ENCODE results near the gene CCR8.

CCR8 gene

DNA sequence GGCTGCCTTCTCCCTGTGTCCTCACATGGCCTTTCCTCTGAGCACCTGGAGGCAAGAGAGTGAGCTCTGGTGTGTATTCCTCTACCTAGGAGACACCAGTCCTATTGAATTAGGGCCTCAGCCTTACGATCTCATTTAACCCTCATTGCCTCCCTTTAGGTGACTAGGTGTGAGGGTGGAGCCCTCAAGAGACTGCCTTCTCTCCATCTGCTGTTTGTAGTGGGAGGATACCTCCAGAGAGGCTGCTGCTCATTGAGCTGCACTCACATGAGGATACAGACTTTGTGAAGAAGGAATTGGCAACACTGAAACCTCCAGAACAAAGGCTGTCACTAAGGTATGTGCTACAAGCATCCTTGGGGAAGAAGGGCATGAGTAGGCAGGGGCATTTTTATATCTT is at the start of gene CCR8:
CCR8 (plus strand) TSS at position 217 of the 400 bp plus-strand sequence. CDS start 2,623 bp downstream, outside the sequence.
- in situ Hi-C loops (cut with MboI; ENCODE audit: low sequenced_read_pairs), result no loop called here

DNA sequence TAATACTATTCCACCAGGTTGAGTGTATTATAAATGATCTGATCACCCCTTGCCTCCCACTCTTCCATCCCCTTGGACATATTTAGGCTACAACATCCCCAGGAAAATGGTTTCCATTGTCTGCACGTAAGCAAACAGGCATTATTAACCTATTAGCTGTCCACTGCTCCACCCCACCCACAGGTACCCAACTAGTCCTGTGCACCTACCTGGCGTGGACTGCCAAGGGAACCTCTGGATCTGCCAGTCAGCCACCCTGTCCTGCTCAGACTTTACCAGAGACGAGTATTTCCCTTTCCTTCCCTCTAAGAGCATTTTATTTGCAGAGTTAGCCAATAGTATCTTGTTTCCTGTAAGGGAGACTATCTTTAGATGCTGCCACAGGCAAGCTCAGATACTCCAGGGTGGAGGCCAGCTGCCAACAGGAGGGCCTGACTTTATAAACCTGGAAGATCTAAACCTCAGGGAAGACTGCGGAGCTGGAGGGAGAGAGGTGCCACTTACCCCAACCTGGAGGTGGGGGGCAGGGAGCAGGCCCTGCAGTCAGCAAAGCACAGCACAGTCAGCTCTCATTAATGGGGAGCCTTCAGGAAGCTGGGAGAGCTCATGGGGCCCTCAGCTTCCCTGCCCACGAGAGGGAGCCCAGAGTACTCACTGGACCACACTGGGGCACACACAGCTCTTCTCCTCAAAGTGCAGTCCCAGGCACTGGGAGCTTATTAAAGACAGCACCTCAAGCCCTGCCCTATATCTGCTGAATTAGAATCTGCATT is 49.6 kb upstream of the CCR8 start, which contains the start of gene CX3CR1:
CX3CR1 (minus strand) TSS at position 292 of the 773 bp plus-strand sequence. CDS start 13,527 bp downstream, outside the sequence.
- in situ Hi-C loops (cut with MboI; ENCODE audit: low sequenced_read_pairs), result loop anchor here (10.0 to 25.0 kb wide), 2 partner anchors 85 to 193 kb away; partner anchors contain the start of gene XIRP1

GRCh38 chr3:39280571-39280970 is 48.9 kb upstream of the CCR8 start:
- in situ Hi-C loops (cut with MboI; ENCODE audit: low sequenced_read_pairs), result loop anchor here (10.0 to 25.0 kb wide), 2 partner anchors 86 to 193 kb away; partner anchors contain the start of gene XIRP1

DNA sequence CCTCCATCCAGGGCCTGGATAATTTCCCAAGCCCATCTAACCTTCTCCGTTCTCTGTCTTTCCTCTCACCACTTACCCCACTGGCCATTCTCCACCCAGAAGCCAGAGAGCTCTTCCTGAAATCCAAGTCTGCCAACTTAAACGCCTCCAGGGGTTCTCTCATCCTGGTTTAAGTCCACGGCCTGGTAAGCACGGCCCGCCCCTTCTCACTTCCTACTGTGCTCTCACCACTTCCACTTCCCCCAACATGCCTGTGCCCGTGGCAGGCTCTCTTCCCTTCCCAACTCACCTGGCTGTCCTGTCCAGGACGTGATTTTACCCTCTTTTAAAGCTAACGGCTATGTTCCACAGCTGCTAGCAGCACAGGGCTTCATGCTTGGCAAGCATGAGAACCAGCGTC is 48.0 kb upstream of the CCR8 start:
- in situ Hi-C loops (cut with MboI; ENCODE audit: low sequenced_read_pairs), result loop anchor here (10.0 to 25.0 kb wide), 2 partner anchors 87 to 194 kb away; partner anchors contain the start of gene XIRP1

DNA sequence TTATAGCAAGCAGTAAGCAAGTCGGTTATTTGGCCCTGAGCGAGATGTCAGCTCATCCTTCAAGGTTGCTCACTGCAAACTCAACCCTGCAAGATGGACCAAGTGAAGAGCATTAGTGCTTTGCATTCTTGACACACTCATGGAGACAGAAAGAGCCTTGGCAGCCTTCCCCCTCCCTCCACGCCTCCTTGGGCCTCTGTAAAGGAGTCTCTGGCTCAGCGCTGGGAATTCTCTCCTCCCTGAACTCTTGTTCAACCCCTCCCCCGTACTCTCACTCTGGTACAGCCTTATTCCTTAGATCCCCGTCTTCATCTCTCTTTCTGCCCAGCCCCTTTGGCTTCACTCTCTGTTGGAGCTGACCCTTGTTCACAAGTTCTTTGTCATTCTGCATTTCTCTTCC is 47.5 kb upstream of the CCR8 start:
- in situ Hi-C loops (cut with MboI; ENCODE audit: low sequenced_read_pairs), result loop anchor here (10.0 to 25.0 kb wide), 2 partner anchors 87 to 195 kb away; partner anchors contain the start of gene XIRP1

DNA sequence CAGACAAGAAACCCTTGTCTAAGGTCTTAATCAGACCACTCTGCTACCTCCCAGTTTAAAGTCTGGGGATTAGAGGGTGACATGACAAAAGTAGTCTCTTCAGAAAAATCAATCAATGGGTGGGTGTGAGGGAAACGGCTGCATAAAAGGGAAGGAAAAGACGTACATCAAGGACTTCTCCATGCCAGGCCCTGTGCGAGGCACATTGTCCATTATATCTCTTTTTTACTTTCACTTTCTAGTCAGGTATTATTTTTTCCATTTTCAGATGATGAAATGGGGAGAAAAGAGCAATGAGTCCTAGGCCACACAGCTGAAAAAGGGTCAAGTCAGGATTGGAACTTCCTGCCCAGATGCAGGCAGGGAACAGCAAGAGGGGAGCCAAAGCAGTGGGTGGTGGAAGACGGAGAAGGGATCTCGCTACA is 45.0 kb upstream of the CCR8 start:
- in situ Hi-C loops (cut with MboI; ENCODE audit: low sequenced_read_pairs), result loop anchor here (10.0 to 25.0 kb wide), 2 partner anchors 90 to 197 kb away; partner anchors contain the start of gene XIRP1

DNA sequence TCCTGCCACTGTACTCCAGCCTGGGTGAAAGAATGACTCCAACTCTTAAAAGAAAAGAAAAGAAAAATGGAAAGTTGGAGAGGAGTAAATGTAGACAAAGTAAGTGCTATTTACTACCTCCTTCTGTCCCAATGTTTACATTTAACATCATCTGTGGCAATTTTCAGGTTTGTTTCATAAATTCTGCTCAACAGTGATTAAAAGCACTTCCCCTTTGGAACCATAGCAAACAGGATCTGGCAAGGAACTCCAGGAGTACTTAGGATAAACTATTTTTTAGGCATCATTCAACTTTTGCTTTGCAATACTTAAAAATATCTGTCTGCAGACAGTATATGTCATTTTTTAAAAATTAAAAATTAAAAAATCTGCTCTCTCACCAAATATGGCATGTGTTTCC is 44.2 kb upstream of the CCR8 start:
- in situ Hi-C loops (cut with MboI; ENCODE audit: low sequenced_read_pairs), result loop anchor here (10.0 to 25.0 kb wide), 2 partner anchors 91 to 198 kb away; partner anchors contain the start of gene XIRP1

GRCh38 chr3:39286771-39287170 is 42.7 kb upstream of the CCR8 start:
- in situ Hi-C loops (cut with MboI; ENCODE audit: low sequenced_read_pairs), result loop anchor here (10.0 to 25.0 kb wide), 2 partner anchors 92 to 199 kb away; partner anchors contain the start of gene XIRP1

GRCh38 chr3:39287216-39288164 is 42.0 kb upstream of the CCR8 start:
- in situ Hi-C loops (cut with MboI; ENCODE audit: low sequenced_read_pairs), result loop anchor here (10.0 to 25.0 kb wide), 2 partner anchors 93 to 200 kb away; partner anchors contain the start of gene XIRP1

DNA sequence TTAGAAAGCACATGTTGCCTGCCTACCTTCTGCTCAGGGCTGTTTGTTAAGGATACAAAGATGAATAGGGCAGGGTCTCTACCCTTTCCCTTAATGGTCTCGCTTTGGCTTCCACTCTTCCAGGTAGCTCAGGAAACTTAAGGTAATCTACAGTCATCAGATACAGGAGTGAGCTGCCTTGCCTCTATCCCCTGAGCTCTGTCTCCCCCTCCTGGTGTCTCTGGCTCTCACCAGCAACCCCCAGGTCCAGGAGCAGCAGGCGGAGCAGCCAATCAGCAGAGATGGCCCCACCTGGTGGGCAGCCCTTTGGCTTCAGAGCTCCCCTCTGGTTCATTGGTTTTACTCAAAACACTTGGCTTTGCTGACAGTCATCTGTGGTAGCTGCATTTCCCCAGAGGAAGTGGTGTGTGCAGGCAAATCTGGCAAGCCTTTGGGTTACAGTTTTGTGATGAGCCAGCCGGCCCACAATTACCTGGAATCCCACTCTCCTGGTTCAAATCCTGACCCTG is 41.2 kb upstream of the CCR8 start:
- in situ Hi-C loops (cut with MboI; ENCODE audit: low sequenced_read_pairs), result loop anchor here (10.0 to 25.0 kb wide), 2 partner anchors 94 to 201 kb away; partner anchors contain the start of gene XIRP1

DNA sequence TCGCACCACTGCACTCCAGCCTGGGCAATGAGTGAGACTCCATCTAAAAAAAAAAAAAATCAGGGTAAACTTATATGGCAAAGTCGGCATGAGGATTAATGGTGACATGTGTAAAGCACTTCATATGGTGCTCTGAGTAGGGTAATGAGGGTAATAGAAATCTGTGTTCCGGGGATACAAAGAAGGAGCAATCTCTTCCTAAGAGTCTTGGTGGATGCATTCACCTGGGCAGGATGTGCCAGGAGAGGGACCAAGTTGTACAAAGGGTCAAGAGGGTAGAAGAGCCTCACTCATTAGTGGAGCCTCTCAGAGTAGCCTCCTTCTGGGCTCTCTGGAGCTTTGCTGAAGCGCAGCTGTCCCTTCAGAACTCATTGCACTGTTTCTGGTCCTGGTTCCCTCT is 40.4 kb upstream of the CCR8 start:
- in situ Hi-C loops (cut with MboI; ENCODE audit: low sequenced_read_pairs), result loop anchor here (10.0 to 25.0 kb wide), 2 partner anchors 94 to 202 kb away; partner anchors contain the start of gene XIRP1

DNA sequence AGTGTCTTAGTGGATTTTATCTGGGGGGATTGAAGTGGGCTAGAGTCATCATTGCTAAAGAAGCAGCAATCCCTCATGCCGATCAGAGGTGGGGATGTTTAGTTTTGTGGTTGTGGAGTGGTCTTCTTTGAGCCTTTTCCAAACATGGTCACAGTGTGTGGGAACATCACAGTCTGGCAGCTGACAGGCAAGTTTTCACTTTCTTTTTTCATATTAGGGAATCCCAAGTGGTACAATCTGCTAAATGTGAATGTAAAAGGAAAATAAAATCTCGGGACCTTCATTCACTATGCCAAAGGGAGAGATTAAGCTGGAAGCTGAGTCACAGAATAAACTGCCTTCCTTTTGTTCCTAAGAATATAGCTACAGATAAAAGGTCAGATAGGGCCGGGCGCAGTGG is 39.3 kb upstream of the CCR8 start:
- in situ Hi-C loops (cut with MboI; ENCODE audit: low sequenced_read_pairs), result loop anchor here (25.0 kb wide), 1 partner anchor 203 kb away; no protein-coding TSS in a partner anchor

GRCh38 chr3:39291903-39292329 is 37.6 kb upstream of the CCR8 start:
- in situ Hi-C loops (cut with MboI; ENCODE audit: low sequenced_read_pairs), result loop anchor here (25.0 kb wide), 1 partner anchor 205 kb away; no protein-coding TSS in a partner anchor

- in situ Hi-C loops (cut with MboI; ENCODE audit: low sequenced_read_pairs), result loop anchor here (25.0 kb wide), 1 partner anchor 206 kb away; no protein-coding TSS in a partner anchor
These were observed 36.5 kb upstream of the CCR8 start for GRCh38 chr3:39292961-39293360.

DNA sequence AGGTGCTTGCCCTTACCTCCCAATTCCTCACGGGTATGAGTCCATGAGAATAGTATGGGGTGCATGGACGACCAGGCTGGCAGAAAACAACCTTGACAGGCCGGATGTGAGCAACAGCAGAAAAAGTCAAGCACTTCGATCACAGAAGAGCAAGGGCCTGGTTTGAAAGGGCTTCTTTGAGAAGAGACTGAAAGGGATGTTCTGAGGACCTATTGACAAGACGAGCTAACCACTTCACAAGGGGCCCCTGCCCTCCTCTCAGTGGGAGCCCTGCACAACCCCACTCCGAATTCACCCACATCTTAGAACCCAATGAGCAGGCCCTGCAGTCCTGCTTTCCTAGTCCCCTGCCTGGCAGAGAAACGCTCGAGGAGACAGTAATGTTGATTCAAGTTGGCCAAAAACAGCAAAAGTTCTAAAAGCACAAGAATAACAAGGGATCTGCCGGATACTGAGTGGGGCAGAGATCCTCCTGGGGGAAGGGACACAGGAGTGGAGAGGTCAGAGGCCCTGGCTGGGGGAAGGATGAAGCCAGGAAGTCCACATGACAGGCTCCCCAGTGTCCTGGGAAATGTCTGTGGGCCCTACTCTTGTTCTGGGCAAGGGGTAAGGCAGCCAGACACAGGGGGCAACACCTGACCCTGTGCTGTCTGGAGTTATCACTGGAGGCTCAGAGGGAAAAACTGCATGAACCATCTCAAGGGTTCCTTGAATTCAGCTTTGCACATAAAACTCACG is 34.9 kb upstream of the CCR8 start:
- in situ Hi-C loops (cut with MboI; ENCODE audit: low sequenced_read_pairs), result loop anchor here (25.0 kb wide), 1 partner anchor 207 kb away; no protein-coding TSS in a partner anchor

DNA sequence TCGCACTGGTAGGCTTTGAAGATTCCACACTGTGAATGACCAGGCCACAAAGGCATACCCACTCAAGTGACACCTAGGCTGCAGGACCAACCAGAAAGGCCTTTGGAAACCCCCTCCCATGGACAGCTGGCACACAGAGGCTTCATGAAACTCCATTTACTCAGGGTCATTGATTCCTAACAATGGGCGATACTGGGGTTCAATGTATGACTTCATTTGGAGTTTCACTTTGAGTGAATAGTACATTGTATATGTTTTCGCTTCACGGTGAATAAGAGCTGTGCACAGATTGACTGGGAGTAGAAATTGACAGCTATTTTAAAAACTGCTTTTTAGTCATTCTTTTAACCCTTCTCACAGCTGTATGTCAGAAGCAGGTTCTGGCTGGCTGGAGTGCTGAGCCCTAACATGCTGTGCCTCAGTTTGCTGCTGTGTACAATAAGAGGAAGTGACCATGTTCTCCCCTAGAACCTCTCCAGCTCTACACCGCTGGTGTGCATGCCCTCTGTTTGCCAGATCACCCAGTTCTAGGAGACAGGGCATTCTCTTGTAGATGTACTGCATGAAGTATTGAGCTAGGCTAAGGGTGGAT is 34.2 kb upstream of the CCR8 start:
- in situ Hi-C loops (cut with MboI; ENCODE audit: low sequenced_read_pairs), result loop anchor here (25.0 kb wide), 1 partner anchor 208 kb away; no protein-coding TSS in a partner anchor

DNA sequence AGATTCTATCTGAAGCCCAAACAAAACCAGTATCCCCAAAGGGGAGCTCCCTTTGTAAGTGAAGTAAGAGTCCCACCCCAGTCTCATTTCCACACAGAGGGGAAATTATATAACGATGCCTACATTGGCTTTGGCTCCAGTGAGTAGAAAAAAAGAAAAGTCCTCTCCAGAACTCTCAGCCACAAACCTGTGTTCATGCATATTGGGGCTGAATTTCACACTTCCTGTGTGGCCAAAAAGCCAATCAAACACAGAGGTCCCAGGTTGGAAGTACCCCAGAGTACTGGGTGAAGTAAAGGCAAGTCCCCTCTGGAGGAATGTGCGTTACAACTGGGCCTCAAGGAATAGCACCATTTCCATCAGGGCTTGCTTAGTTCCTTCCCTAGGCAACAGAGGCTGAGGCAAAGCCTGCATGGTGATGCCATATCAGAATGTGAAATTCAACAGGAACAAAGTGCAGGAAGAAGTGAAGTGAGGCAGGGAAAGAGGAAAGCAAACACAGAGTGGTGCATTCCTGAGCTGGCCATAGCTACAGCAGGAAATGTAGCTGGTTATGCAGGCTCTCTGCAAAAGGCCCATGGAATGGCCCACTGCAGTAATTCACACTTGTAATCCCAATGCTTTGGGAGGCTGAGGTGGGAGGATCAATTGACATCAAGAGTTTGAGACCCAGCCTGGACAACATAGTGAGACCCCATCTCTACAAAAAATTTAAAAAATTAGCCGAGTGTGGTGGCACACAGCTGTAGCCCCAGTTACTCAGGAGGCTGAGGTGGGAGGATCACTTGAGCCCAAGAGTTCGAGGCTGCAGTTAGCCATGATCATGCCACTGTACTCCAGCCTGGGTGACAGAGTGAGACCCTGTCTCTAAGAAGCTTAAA is 33.1 kb upstream of the CCR8 start:
- in situ Hi-C loops (cut with MboI; ENCODE audit: low sequenced_read_pairs), result loop anchor here (25.0 kb wide), 1 partner anchor 209 kb away; no protein-coding TSS in a partner anchor

GRCh38 chr3:39299279-39299678 is 30.2 kb upstream of the CCR8 start:
- in situ Hi-C loops (cut with MboI; ENCODE audit: low sequenced_read_pairs), result loop anchor here (25.0 kb wide), 1 partner anchor 212 kb away; no protein-coding TSS in a partner anchor

Data from HL-60/S4 treated with phorbol 12-myristate 13-acetate at 8.2 ng/mL for 4 days and 3 days (cell line).